Measurements from ENCODE around the gene CTBP1. TPM values are rescaled to one million over a fixed set of nuclear protein-coding genes. Genes with fewer than 3 reads are reported as not detected.

The CTBP1 gene
- polyA plus RNA-seq, 3 donors = 21.3 to 226 (median 42.1) TPM

DNA sequence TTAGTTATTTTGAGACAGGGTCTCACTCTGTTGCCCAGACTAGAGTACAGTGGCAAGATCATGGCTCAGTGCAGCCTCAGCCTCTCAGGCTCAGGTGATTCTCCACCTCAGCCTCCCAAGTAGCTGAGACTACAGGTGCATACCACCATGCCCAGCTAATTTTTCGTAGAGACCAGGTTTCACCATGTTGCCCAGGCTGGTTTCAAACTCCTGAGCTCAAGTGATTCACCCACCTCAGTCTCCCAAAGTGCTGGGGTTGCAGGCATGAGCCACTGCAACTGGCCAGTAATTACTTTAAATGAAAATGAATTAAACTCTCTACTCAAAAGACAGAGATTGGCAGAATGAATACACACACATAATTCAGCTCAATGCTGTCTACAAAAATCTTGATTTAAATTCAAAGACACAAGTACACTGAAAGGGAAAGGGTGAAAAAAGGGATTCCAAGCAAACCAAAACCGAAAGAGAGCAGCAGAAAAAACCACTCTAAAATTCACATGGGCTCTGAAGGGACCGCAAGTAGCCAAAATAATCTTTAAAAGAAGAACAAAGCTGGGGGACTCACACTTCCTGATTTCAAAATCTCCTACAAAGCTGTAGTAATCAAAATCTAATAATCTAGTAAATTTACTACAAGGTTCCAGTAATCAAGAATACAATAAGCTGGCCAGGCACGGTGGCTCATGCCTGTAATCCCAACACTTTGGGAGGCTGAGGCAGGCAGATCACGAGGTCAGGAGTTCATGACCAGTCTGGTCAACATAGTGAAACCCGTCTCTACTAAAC is 64.8 kb downstream of the CTBP1 start:
- 13% methylated on average over 3 of the region's 6 CpGs for WGBS (ENCODE audit: insufficient coverage)
- peaks cover 0 to 3% (median 2%) of the 10 kb centered on the region in 3 donors for H3K27me3 Mint-ChIP-seq (ENCODE audit: low read depth in 3 of 3)
- Histone ChIP-seq H3K4me1 (ENCODE audit: control insufficient read depth in 1 of 2, insufficient read depth in 2 of 2, low read length in 2 of 2) (peaks cover 19 to 41% of the 10 kb centered on the region in 2 donors), H3K27me3 (ENCODE audit: control insufficient read depth in 2 of 2, insufficient read depth in 2 of 2, low read length in 2 of 2) (no peaks in the 10 kb centered on the region), H4K20me1 (ENCODE audit: insufficient read depth, low read length) (no peaks in the 10 kb centered on the region), H3K4me3 (replicated peaks in 1 of 3; ENCODE audit: low read depth in 2 of 3, low read length in 3 of 3) (peak overlapping the region; percentile 11 to 66 (median 38)), H3K27ac (ENCODE audit: low read depth in 1 of 2, low read length in 2 of 2) (peak overlapping the region; percentile 57 to 81), H3K9ac (ENCODE audit: insufficient read depth, low read length, poor library complexity, severe bottlenecking) (peak overlapping the region; percentile 53), H3K79me2 (ENCODE audit: insufficient read depth, low read length) (no peaks in the 10 kb centered on the region), H3K9me3 (replicated peaks in 1 of 2; ENCODE audit: control insufficient read depth in 1 of 2, insufficient read depth in 1 of 2, low read length in 2 of 2) (peaks cover 6 to 16% of the 10 kb centered on the region in 2 donors), H3K4me2 (replicated peaks; ENCODE audit: extremely low read depth, low read length, poor library complexity, severe bottlenecking) (peak overlapping the region; percentile 70), H3K36me3 (replicated peaks in 1 of 2; ENCODE audit: control insufficient read depth in 1 of 2, insufficient read depth in 2 of 2, low read length in 2 of 2) (no peaks in the 10 kb centered on the region), H2AFZ (ENCODE audit: insufficient read depth, low read depth, low read length, poor library complexity, severe bottlenecking) (peak overlapping the region; percentile 57)
- peaks cover 3 to 11% of the 10 kb centered on the region in 2 donors for H3K36me3 Mint-ChIP-seq
- H3K4me3 Mint-ChIP-seq = peak overlapping the region; percentile 69 to 72
- peak overlapping the region; percentile 84 to 92 (median 90) for H3K27ac Mint-ChIP-seq
- intact Hi-C loops (cut with micrococcal nuclease) = loop anchor here in 1 of 2 donors (5.0 kb wide), 1 partner anchor 63 kb away; the partner anchor contains the start of gene CTBP1
- peak; percentile 55 to 69 (median 60) for DNase-seq
- H3K9me3 Mint-ChIP-seq = peaks cover 12 to 28% (median 18%) of the 10 kb centered on the region in 7 donors
- H3K4me1 Mint-ChIP-seq = peaks cover 42% of the 10 kb centered on the region
- TF ChIP-seq CTCF (IDR thresholded peaks at IDR 0.05) = no peak

GRCh38 chr4:1182313-1182712 is 66.6 kb downstream of the CTBP1 start:
- Histone ChIP-seq H3K4me2 (replicated peaks; ENCODE audit: extremely low read depth, low read length, poor library complexity, severe bottlenecking) (no peak overlapping the region), H3K36me3 (replicated peaks in 1 of 2; ENCODE audit: control insufficient read depth in 1 of 2, insufficient read depth in 2 of 2, low read length in 2 of 2) (no peaks in the 10 kb centered on the region), H3K79me2 (ENCODE audit: insufficient read depth, low read length) (no peaks in the 10 kb centered on the region), H3K4me3 (replicated peaks in 1 of 3; ENCODE audit: low read depth in 2 of 3, low read length in 3 of 3) (no peak overlapping the region), H2AFZ (ENCODE audit: insufficient read depth, low read depth, low read length, poor library complexity, severe bottlenecking) (no peak overlapping the region), H3K9me3 (replicated peaks in 1 of 2; ENCODE audit: control insufficient read depth in 1 of 2, insufficient read depth in 1 of 2, low read length in 2 of 2) (peaks cover 6 to 16% of the 10 kb centered on the region in 2 donors), H3K27ac (ENCODE audit: low read depth in 1 of 2, low read length in 2 of 2) (no peak overlapping the region), H4K20me1 (ENCODE audit: insufficient read depth, low read length) (no peaks in the 10 kb centered on the region), H3K27me3 (ENCODE audit: control insufficient read depth in 2 of 2, insufficient read depth in 2 of 2, low read length in 2 of 2) (no peaks in the 10 kb centered on the region), H3K4me1 (ENCODE audit: control insufficient read depth in 1 of 2, insufficient read depth in 2 of 2, low read length in 2 of 2) (peaks cover 19 to 41% of the 10 kb centered on the region in 2 donors), H3K9ac (ENCODE audit: insufficient read depth, low read length, poor library complexity, severe bottlenecking) (no peak overlapping the region)
- Mint-ChIP-seq H3K27me3 (ENCODE audit: low read depth in 3 of 3) (peaks cover 0 to 2% (median 1%) of the 10 kb centered on the region in 3 donors), H3K4me1 (peaks cover 40% of the 10 kb centered on the region), H3K4me3 (no peak overlapping the region), H3K9me3 (peaks cover 12 to 28% (median 21%) of the 10 kb centered on the region in 7 donors), H3K27ac (no peak overlapping the region), H3K36me3 (peaks cover 3 to 11% of the 10 kb centered on the region in 2 donors)
- no peak for TF ChIP-seq CTCF (IDR thresholded peaks at IDR 0.05)
- no peak for DNase-seq
- intact Hi-C loops (cut with micrococcal nuclease) = loop anchor here in 1 of 2 donors (5.0 kb wide), 1 partner anchor 65 kb away; the partner anchor contains the start of gene CTBP1
